ENCODE results near the gene PCNX3. TPM values are rescaled to one million over a fixed set of nuclear protein-coding genes. Genes with fewer than 3 reads are reported as not detected.

Gene PCNX3
- total and polyA plus RNA-seq, 10 of the 15 experiments (the other 5 are each of a cell fraction or from before 2014, with no cell fraction given) = 0.03 to 46.6 (median 8.4) TPM

- TF ChIP-seq MYB (IDR thresholded peaks at IDR 0.05; ENCODE audit: borderline replicate concordance, low read depth, low read length) = no peak
- peak; percentile 76 for TF ChIP-seq BACH1 (IDR thresholded peaks at IDR 0.05; ENCODE audit: borderline replicate concordance)
- no peak for TF ChIP-seq HDAC2 (IDR thresholded peaks at IDR 0.05)
- peak; percentile 88 for TF ChIP-seq POLR2AphosphoS2 (IDR thresholded peaks at IDR 0.05; ENCODE audit: low read depth, low read length)
- TF ChIP-seq CBFB (IDR thresholded peaks at IDR 0.05; ENCODE audit: low read depth) = no peak
- TF ChIP-seq BHLHE40 (IDR thresholded peaks at IDR 0.05; ENCODE audit: borderline replicate concordance in 1 of 2, low read depth in 2 of 2, low read length in 1 of 2) = no peak
- no peak for TF ChIP-seq ELK1 (IDR thresholded peaks at IDR 0.05; ENCODE audit: low read depth, low read length)
- peak in 2 of 3 experiments; percentile 31 to 43; a peak in 4 of 6 replicates for TF ChIP-seq CTCF (IDR thresholded peaks at IDR 0.05 in 2 of 3, conservative IDR thresholded peaks at IDR 0.05 in 1 of 3; ENCODE audit: control insufficient read depth in 2 of 3, extremely low read depth in 1 of 3, insufficient read depth in 1 of 3, low read depth in 3 of 3, low read length in 3 of 3)
- TF ChIP-seq MTA2 (IDR thresholded peaks at IDR 0.05; ENCODE audit: low read depth) = no peak
- no peak for TF ChIP-seq JUND (IDR thresholded peaks at IDR 0.05; ENCODE audit: low read depth, low read length)
- no peak for TF ChIP-seq MEF2A (IDR thresholded peaks at IDR 0.05; ENCODE audit: insufficient read depth, low read depth, low read length)
- TF ChIP-seq CEBPB (IDR thresholded peaks at IDR 0.05; ENCODE audit: borderline replicate concordance in 1 of 2, low read depth in 2 of 2, low read length in 2 of 2) = no peak
- TF ChIP-seq NKRF (conservative IDR thresholded peaks at IDR 0.05) = peak; percentile 66
- no peak; the same call in 1 of the 2 replicates for TF ChIP-seq DPF2 (IDR thresholded peaks at IDR 0.05)
- TF ChIP-seq SMAD5 (IDR thresholded peaks at IDR 0.05; ENCODE audit: low read depth) = 0 out of 2 replicates have a peak, but pooled peaks have one; percentile 19
- no peak for TF ChIP-seq RBBP5 (conservative IDR thresholded peaks at IDR 0.05)
- no peak for TF ChIP-seq CHD2 (IDR thresholded peaks at IDR 0.05; ENCODE audit: borderline replicate concordance, low read depth, low read length)
- no peak for TF ChIP-seq CHD4 (IDR thresholded peaks at IDR 0.05)
- TF ChIP-seq ZBTB4 (CRISPR knock-in tag; IDR thresholded peaks at IDR 0.05) = no peak
- TF ChIP-seq LARP7 (IDR thresholded peaks at IDR 0.05) = peak; percentile 79
- TF ChIP-seq NRF1 (conservative IDR thresholded peaks at IDR 0.05; ENCODE audit: low read depth, low read length) = no peak
- no peak for TF ChIP-seq RCOR1 (conservative IDR thresholded peaks at IDR 0.05; ENCODE audit: low read depth, low read length)
- 0 out of 2 replicates have a peak, but pooled peaks have one; percentile 48 for TF ChIP-seq SIN3A (IDR thresholded peaks at IDR 0.05; ENCODE audit: low read depth, low read length)
These were observed 22.3 kb downstream of the PCNX3 start, which contains the start of gene SIPA1 (continued) for GRCh38 chr11:65637794-65638419.
